ENCODE results near the gene MYO15A. TPM values are rescaled to one million over a fixed set of nuclear protein-coding genes. Genes with fewer than 3 reads are reported as not detected.
A peak's percentile ranks its signal among the peaks of the same experiment; 100 is the strongest.
"Not testable (repeated sequence)": the region's sequence is repeated elsewhere in the genome, so short reads cannot be mapped to it uniquely, and the experiment has no call there.

MYO15A gene
- total RNA-seq, 2 experiments from 2014 or later: 0.76 to 1.1 TPM

GRCh38 chr17:18213666-18214270, 105.2 kb downstream of the MYO15A start:
- intact Hi-C loops (cut with micrococcal nuclease): no loop called here

GRCh38 chr17:18216906-18217305, 108.3 kb downstream of the MYO15A start:
- H3K4me1 Mint-ChIP-seq (ENCODE audit: low read depth); H3K36me3 Mint-ChIP-seq (ENCODE audit: low read depth); H3K27me3 Mint-ChIP-seq; DNase-seq; H3K27ac Mint-ChIP-seq; H3K4me3 Mint-ChIP-seq; ATAC-seq; POLR2A ChIA-PET; H3K9me3 Mint-ChIP-seq: not testable (repeated sequence)
- intact Hi-C loops (cut with micrococcal nuclease): loop anchor here (2.0 kb wide), 1 partner anchor 76 kb away; no protein-coding TSS in a partner anchor
- CTCF ChIA-PET: interaction anchor here (0.7 to 6.0 kb wide), 11 partner anchors 12 to 76 kb away, joined by 3 to 24 read pairs (median 5); no protein-coding TSS in a partner anchor

More at GRCh38 chr17:18213666-18214270, 105.2 kb downstream of the MYO15A start:
- Mint-ChIP-seq H3K27ac (no peak overlapping the region), H3K4me1 (ENCODE audit: low read depth) (no peaks in the 10 kb centered on the region), H3K4me3 (no peak overlapping the region), H3K36me3 (ENCODE audit: low read depth) (peaks cover 21% of the 10 kb centered on the region), H3K27me3 (no peaks in the 10 kb centered on the region), H3K9me3 (no peaks in the 10 kb centered on the region)
- CTCF ChIA-PET: interaction anchor here (6.0 kb wide), 1 partner anchor 71 kb away, joined by 24 read pairs; no protein-coding TSS in a partner anchor
- TF ChIP-seq CTCF (IDR thresholded peaks at IDR 0.05): no peak
- DNase-seq: no peak
- ATAC-seq: no peak
- POLR2A ChIA-PET: no interaction called here

- DNase-seq (peak; percentile 86), ATAC-seq (peak; percentile 95)
- no peaks in the 10 kb centered on the region for H3K9me3 Mint-ChIP-seq
- H3K36me3 Mint-ChIP-seq (ENCODE audit: low read depth): no peaks in the 10 kb centered on the region
- H3K4me1 Mint-ChIP-seq (ENCODE audit: low read depth): no peaks in the 10 kb centered on the region
- POLR2A ChIA-PET: interaction anchor here (0.9 kb wide), 1 partner anchor 33 kb away, joined by 5 read pairs; the partner anchor contains the start of gene ALKBH5
- TF ChIP-seq CTCF (IDR thresholded peaks at IDR 0.05): peak; percentile 94
- no peak overlapping the region for H3K4me3 Mint-ChIP-seq
- CTCF ChIA-PET: interaction anchor here (0.7 to 6.0 kb wide), 15 partner anchors 8 to 77 kb away, joined by 3 to 24 read pairs (median 4); no protein-coding TSS in a partner anchor
- H3K27ac Mint-ChIP-seq: no peak overlapping the region
- no peaks in the 10 kb centered on the region for H3K27me3 Mint-ChIP-seq
- intact Hi-C loops (cut with micrococcal nuclease): loop anchor here (2.0 kb wide), 1 partner anchor 77 kb away; no protein-coding TSS in a partner anchor
Measured at GRCh38 chr17:18217412-18218015, 109.0 kb downstream of the MYO15A start.

GRCh38 chr17:18218756-18219415, 110.3 kb downstream of the MYO15A start:
- no peak for ATAC-seq
- H3K27ac Mint-ChIP-seq: no peak overlapping the region
- DNase-seq: no peak
- intact Hi-C loops (cut with micrococcal nuclease): no loop called here
- H3K36me3 Mint-ChIP-seq (ENCODE audit: low read depth): no peaks in the 10 kb centered on the region
- no peaks in the 10 kb centered on the region for H3K4me1 Mint-ChIP-seq (ENCODE audit: low read depth)
- POLR2A ChIA-PET: interaction anchor here (0.7 to 0.8 kb wide), 2 partner anchors 22 to 52 kb away, joined by 3 read pairs; no protein-coding TSS in a partner anchor
- H3K4me3 Mint-ChIP-seq: no peak overlapping the region
- no peaks in the 10 kb centered on the region for H3K27me3 Mint-ChIP-seq
- CTCF ChIA-PET: interaction anchor here (0.7 to 6.0 kb wide), 4 partner anchors 10 to 76 kb away, joined by 3 to 24 read pairs (median 3); no protein-coding TSS in a partner anchor
- TF ChIP-seq CTCF (IDR thresholded peaks at IDR 0.05): no peak
- H3K9me3 Mint-ChIP-seq: no peaks in the 10 kb centered on the region

GRCh38 chr17:18224053-18224386, 115.5 kb downstream of the MYO15A start:
- no peak for TF ChIP-seq CTCF (IDR thresholded peaks at IDR 0.05)
- ATAC-seq: no peak
- intact Hi-C loops (cut with micrococcal nuclease): no loop called here
- H3K9me3 Mint-ChIP-seq: no peaks in the 10 kb centered on the region
- no peak for DNase-seq
- POLR2A ChIA-PET: interaction anchor here (0.5 to 1.9 kb wide), 4 partner anchors 32 to 94 kb away, joined by 3 to 4 read pairs (median 3); no protein-coding TSS in a partner anchor
- peaks cover 14% of the 10 kb centered on the region for H3K4me1 Mint-ChIP-seq (ENCODE audit: low read depth)
- H3K4me3 Mint-ChIP-seq: no peak overlapping the region
- CTCF ChIA-PET: interaction anchor here (0.8 to 1.3 kb wide), 2 partner anchors 16 to 18 kb away, joined by 3 read pairs; no protein-coding TSS in a partner anchor
- H3K27me3 Mint-ChIP-seq: no peaks in the 10 kb centered on the region
- H3K36me3 Mint-ChIP-seq (ENCODE audit: low read depth): no peaks in the 10 kb centered on the region
- no peak overlapping the region for H3K27ac Mint-ChIP-seq
